Prostate gland (tissue), 2 donors: ENCODE data around the gene TSPYL6. TPM values are rescaled to one million over a fixed set of nuclear protein-coding genes. Genes with fewer than 3 reads are reported as not detected.
"Not testable (repeated sequence)": the region's sequence is repeated elsewhere in the genome, so short reads cannot be mapped to it uniquely, and the experiment has no call there.

Experiments
- DNase-seq: peaks from one replicate; pipeline ENCODE4 v3.0.0-alpha.2; 2019; ENCODE audit warnings: low spot score
- H3K27ac ChIP-seq, 2 donors: fragments of 200-600 bp; sonication (generic); 2 replicates each; pipeline ENCODE4 v1.5.1; 2017 to 2019
- H3K27me3 ChIP-seq: fragments of 200-600 bp; sonication (generic); replicated peaks from 2 replicates; pipeline ENCODE4 v1.5.1; 2019; ENCODE audit not compliant: insufficient read depth
- H3K36me3 ChIP-seq, 2 donors: fragments of 200-600 bp; sonication (generic); 1 replicate in 1 of 2; 2 replicates in 1 of 2; pipeline versions ENCODE4 v1.5.1 to v1.8.1; 2017 to 2019
- H3K4me1 ChIP-seq: fragments of 200-600 bp; sonication (generic); replicated peaks from 2 replicates; pipeline ENCODE4 v1.5.1; 2019
- H3K4me3 ChIP-seq, 2 donors: fragments of 200-600 bp; sonication (generic); 2 replicates each; pipeline ENCODE4 v1.5.1; 2017 to 2019
- H3K9me3 ChIP-seq: fragments of 200-600 bp; sonication (generic); 2 replicates; pipeline ENCODE4 v1.5.1; 2017
- POLR2A ChIP-seq: fragments of 450-650 bp; IDR thresholded peaks from one replicate; pipeline ENCODE4 v1.6.1; 2016; ENCODE audit warnings: antibody characterized with exemption, mild to moderate bottlenecking
- POLR2AphosphoS5 ChIP-seq: sonication (generic); formaldehyde crosslinking; IDR thresholded peaks from one replicate; pipeline ENCODE4 v1.6.1; 2017; ENCODE audit warnings: antibody characterized with exemption
- WGBS: methylation state at CpG from one replicate; pipeline ENCODE4 v1.1.5; 2018; 5-methylcytosine and 5-hydroxymethylcytosine counted together
- intact Hi-C: fragments of 100-400 bp; cut with DNase I; formaldehyde crosslinking; loops from one replicate; pipeline ENCODE4 v1.14.2; 2022
- total RNA-seq, 2 donors: library from RNA; depleted of rRNA; stranded (reverse); fragments of >200 nt; gene quantifications; one replicate each; pipeline ENCODE4 v1.1.0, GENCODE V29; 2016
- TF ChIP-seq, protein P1 (sequence below), 4 experiments: fragments of 200-600 bp in 2 of 4; fragments of 450-650 bp in 2 of 4; sonication (generic) in 2 of 4; IDR thresholded peaks; 1 replicate in 3 of 4; 2 replicates in 1 of 4; pipeline ENCODE4 v1.5.1; 2016 to 2019; ENCODE audit warnings: antibody characterized with exemption in 4 of 4, mild to moderate bottlenecking in 2 of 4, moderate library complexity in 2 of 4

TSPYL6 gene
- 10 to 100 TPM in 1 of 2 donors, not detected in 1; 16.8 TPM for total RNA-seq

DNA sequence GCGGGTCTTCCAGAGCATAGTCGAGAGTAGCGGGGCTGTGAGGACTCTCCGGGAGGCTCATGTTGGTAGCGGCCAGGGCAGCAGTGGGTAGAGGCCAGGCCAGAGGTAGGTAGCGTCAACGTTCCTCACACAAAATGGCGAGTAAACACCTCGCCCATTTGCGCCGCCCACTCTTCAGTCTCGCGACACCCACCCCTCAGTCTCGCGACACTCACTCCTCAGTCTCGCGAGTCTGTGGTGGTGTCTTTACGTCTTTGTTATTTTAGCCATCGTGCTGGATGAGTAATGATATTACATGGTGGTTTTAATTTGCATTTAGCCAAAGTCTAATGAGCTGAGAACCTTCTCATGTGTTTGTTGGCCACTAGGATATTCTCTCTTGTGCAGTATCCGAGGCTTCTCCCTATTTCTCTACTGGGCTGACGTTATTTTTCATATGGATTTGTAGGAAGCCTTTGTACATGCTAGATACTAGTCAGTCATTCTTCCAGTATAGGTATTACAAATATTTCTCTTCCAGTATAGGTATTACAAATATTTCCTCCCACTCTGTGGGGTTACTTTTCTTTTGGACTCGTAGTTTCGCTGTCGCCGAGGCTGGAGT, at the start of gene TSPYL6:
Gene TSPYL6, minus strand, starts transcription at position 139 of the 604 bp plus-strand sequence. Its CDS starts 78 bp downstream, at position 61.
- intact Hi-C loops, result no loop called here
- H3K4me1 ChIP-seq, result no peaks in the 10 kb centered on the region
- DNase-seq, result no peak
- H3K27ac ChIP-seq, result no peak within 1 kb of the TSS
- WGBS, result 98% methylated on average over 25 of the region's 25 CpGs
- no peaks in the 10 kb centered on the region for H3K27me3 ChIP-seq
- H3K9me3 ChIP-seq, result no peaks in the 10 kb centered on the region
- TF ChIP-seq, protein P1, sequence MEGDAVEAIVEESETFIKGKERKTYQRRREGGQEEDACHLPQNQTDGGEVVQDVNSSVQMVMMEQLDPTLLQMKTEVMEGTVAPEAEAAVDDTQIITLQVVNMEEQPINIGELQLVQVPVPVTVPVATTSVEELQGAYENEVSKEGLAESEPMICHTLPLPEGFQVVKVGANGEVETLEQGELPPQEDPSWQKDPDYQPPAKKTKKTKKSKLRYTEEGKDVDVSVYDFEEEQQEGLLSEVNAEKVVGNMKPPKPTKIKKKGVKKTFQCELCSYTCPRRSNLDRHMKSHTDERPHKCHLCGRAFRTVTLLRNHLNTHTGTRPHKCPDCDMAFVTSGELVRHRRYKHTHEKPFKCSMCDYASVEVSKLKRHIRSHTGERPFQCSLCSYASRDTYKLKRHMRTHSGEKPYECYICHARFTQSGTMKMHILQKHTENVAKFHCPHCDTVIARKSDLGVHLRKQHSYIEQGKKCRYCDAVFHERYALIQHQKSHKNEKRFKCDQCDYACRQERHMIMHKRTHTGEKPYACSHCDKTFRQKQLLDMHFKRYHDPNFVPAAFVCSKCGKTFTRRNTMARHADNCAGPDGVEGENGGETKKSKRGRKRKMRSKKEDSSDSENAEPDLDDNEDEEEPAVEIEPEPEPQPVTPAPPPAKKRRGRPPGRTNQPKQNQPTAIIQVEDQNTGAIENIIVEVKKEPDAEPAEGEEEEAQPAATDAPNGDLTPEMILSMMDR (IDR thresholded peaks at IDR 0.05), result no peak
- TF ChIP-seq POLR2A, result no peak
- no peak for TF ChIP-seq POLR2AphosphoS5
- no peak within 1 kb of the TSS for H3K4me3 ChIP-seq
- H3K36me3 ChIP-seq, result no peaks in the 10 kb centered on the region

DNA sequence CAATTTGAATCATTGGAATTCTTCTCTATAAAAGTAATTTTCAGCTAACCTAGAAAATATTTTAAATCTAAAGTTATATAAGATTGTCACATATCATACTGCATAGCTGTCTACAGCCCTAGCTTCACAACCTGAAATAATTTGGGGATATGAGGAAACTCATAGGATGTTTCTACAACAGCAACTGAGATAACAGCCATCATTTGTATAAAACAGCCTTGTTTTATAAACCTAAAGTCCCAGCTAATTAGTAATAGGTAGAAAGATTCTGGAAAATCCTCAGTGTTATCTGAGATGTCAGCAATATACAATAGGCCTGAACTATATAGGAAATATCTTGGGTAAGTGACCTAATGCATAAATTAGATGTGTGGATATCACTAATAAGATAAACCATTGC, 47.6 kb upstream of the TSPYL6 start:
- Histone ChIP-seq H3K27me3 (no peaks in the 10 kb centered on the region), H3K4me1 (no peaks in the 10 kb centered on the region), H3K4me3 (no peak overlapping the region), H3K9me3 (no peaks in the 10 kb centered on the region), H3K27ac (no peak overlapping the region), H3K36me3 (no peaks in the 10 kb centered on the region)
- TF ChIP-seq POLR2A (no peak), POLR2AphosphoS5 (no peak)
- intact Hi-C loops, result no loop called here
- DNase-seq, result no peak

DNA sequence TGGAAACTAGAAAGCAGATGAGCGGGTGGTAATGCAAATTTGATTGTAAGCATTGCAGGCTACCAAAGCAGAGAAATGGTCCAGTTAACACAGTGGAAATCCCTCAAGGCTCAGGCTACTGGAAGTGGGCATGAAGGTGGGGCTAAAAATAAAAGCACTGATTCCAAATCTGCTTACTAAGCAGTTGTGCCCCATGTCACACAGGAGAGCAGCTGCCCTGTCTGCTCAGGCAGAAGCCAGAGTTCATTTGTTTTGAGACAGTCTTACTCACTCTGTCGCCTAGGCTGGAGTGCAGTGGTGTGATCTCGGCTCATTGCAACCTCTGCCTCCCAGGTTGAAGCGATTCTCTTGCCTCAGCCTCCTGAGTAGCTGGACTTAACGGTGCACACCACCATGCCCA, 42.5 kb upstream of the TSPYL6 start:
- Histone ChIP-seq H3K4me3 (no peak overlapping the region), H3K36me3 (no peaks in the 10 kb centered on the region), H3K27me3 (no peaks in the 10 kb centered on the region), H3K27ac (no peak overlapping the region), H3K9me3 (no peaks in the 10 kb centered on the region), H3K4me1 (no peaks in the 10 kb centered on the region)
- TF ChIP-seq POLR2AphosphoS5, result no peak
- TF ChIP-seq POLR2A, result no peak
- TF ChIP-seq, protein P1 (IDR thresholded peaks at IDR 0.05), result no peak
- whole genome bisulfite sequencing, result 96% methylated on average over 5 of the region's 5 CpGs
- intact Hi-C loops, result no loop called here
- no peak for DNase-seq

DNA sequence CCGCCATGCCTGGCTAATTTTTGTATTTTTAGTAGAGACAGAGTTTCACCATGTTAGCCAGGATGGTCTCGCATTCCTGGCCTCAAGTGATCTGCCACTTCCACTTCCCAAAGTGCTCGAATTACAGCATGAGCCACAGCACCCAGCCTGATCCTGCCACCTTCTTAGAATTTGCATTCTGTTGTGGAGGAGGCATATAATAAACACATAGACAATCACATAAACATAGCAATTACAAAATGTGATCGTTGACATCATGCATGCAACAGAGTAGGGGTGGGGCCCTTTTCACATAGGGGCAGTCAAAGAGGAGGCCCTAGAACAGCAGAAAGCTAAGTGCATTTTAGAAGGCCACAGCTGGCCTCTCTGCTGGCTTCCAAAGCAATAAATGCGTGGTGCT, 39.9 kb upstream of the TSPYL6 start:
- H3K4me3 ChIP-seq, result no peak overlapping the region
- H3K4me1 ChIP-seq, result no peaks in the 10 kb centered on the region
- no peaks in the 10 kb centered on the region for H3K27me3 ChIP-seq
- TF ChIP-seq POLR2AphosphoS5 (no peak), POLR2A (no peak)
- TF ChIP-seq, protein P1 (IDR thresholded peaks at IDR 0.05), result no peak
- no peak for DNase-seq
- no peaks in the 10 kb centered on the region for H3K9me3 ChIP-seq
- intact Hi-C loops, result no loop called here
- WGBS, result 78% methylated on average over 5 of the region's 5 CpGs
- H3K27ac ChIP-seq, result no peak overlapping the region
- no peaks in the 10 kb centered on the region for H3K36me3 ChIP-seq

DNA sequence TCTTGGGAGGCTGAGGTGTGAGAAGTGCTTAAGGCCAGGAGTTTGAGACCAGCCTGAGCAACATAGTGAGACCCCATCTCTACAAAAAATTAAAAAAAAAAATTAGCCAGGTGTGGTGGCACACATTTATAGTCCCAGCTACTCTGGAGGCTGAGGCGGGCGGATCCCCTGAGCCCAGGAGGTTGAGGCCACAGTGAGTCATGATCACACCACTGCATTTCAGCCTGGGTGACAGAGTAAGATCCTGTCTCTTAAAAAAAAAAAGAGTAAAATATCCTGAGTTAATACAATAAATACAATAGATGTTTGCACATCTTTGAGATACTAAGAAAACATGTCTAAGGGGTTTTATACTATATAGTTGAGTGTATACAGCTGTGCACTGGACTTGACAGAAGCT, 38.6 kb upstream of the TSPYL6 start:
- DNase-seq, H3K36me3 ChIP-seq, intact Hi-C loops, H3K4me3 ChIP-seq, H3K9me3 ChIP-seq, H3K27ac ChIP-seq, H3K4me1 ChIP-seq, H3K27me3 ChIP-seq: not testable (repeated sequence)
- 98% methylated on average over 2 of the region's 2 CpGs for WGBS

DNA sequence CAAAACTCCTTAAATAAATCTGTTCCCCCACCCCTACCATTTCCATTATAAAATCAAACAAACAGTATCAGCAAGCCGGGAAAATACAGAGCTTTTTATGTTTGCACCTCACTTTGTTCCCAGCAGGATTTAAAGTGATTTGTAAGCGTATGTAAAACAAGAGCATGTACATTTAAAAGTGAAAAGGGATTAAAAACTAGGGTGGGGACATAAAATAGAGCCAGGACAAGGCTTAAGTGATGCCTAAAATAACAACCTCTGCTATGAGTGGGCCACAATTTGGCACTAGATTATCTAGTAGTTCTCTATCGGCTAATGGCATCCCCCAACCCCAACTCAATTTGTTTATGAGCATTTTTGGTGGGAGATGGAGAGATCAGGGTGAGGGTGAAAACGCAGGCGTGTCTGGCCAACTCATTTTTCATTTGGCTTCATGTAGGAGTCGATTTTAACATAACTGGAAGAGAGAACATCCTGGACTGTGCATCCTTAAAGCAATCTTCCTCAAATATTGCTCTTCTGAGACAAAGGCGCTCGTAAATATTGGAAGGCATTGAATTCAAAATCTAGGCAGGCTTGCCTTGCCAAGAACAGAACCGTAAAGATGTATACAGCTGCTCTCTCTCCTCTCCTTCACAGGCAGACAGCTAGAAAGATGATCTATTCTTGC, 34.5 kb upstream of the TSPYL6 start:
- no peak for DNase-seq
- 46% methylated on average over 9 of the region's 9 CpGs for WGBS
- Histone ChIP-seq H3K4me1 (no peaks in the 10 kb centered on the region), H3K36me3 (no peaks in the 10 kb centered on the region), H3K9me3 (no peaks in the 10 kb centered on the region), H3K4me3 (no peak overlapping the region), H3K27me3 (no peaks in the 10 kb centered on the region), H3K27ac (no peak overlapping the region)
- intact Hi-C loops, result no loop called here
- TF ChIP-seq, protein P1 (IDR thresholded peaks at IDR 0.05), result no peak
- TF ChIP-seq POLR2A (no peak), POLR2AphosphoS5 (no peak)
